Measurements from ENCODE around the gene MCAT.
"Not testable (repeated sequence)": the region's sequence is repeated elsewhere in the genome, so short reads cannot be mapped to it uniquely, and the experiment has no call there.

The MCAT gene

DNA sequence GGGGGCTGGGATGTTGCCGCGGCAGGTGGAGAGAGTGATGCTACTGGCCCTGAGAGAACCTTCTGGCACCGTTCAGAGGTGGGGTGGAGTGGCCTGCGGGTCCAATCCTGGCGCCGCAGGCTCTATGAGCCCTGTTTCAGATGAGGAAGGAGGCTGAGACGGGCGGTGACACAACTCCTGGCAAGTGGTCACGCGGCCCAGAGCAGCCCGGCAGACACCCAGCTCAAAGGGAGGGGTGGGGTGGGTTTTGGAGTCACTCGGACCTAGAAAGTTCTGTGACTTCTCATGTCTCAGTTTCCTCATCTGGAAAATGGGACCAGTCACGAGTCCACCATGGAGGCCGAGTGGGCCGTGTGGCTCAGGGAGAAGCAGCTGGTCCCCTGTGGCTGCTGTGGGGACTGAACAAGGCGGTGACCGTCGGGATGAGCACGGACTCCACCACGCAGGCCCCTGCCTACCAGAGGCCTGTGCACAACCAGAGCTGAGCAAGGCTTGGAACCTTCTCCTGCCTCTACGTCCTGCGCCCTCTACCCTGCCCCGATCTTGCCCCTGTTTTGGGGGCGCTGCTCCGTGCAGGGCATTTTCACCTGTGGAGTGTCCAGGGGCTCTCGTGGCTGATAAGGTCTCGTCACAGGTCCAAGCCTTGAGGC is 11.8 kb upstream of the MCAT start:
- no peak for DNase-seq (ENCODE audit: low read depth in 2 of 2, low spot score in 1 of 2)

DNA sequence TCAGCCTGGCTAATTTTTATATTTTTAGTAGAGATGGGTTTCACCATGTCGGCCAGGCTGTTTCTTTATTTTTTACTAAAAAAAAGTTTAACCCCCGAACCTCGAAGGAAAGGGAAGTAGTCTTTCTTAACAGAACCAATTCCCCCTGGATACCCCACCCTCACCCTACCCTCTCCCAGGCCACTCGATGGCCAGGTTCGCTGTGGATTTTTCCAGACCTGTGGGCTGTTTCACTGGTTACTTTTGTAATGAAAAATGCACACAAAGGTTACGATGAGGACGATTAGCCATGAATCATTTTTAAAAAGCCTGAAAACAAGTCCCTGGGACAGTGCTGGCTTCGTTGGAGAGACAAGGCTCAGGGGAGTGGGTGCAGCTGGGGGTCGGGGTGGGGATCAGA is 10.7 kb upstream of the MCAT start:
- no peak for DNase-seq (ENCODE audit: low read depth in 2 of 2, low spot score in 1 of 2)

DNA sequence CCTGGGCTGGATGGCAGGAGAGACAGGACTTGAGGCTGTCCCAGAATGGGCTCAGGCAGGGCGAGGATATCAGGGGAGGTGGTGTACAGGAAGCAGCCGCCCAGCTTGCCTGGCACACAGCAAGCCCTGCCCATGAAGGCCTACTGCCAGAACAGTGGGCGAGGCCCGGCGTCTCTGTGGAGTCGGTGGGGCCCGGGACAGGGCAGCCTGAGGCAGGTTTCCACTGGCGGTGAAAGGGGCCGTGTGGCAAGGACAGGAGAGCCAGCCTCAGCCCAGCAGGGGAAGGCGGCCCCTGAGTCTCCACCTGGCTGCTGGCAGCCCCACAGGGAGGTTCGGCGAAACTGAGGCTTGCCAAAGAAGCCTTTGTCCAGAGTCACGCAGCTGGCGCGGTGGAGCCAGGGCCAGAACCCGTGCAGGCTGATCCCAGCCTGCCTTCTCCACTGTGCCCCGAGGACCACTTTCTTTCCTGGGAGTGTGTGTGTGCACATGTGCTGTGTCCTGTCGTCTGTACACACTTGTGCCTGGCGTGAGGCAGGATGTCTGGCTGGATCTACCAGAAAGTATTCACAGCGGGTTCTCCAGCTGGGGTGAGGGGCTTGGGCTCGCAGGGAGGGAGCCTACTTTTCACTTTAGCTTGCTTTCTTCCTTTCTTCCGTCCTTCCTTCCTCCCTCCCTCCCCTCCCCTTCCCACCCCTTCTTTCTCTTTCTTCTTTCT is 9.3 kb upstream of the MCAT start:
- peak; percentile 21 to 22 for DNase-seq (ENCODE audit: low read depth in 2 of 2, low spot score in 1 of 2)

DNA sequence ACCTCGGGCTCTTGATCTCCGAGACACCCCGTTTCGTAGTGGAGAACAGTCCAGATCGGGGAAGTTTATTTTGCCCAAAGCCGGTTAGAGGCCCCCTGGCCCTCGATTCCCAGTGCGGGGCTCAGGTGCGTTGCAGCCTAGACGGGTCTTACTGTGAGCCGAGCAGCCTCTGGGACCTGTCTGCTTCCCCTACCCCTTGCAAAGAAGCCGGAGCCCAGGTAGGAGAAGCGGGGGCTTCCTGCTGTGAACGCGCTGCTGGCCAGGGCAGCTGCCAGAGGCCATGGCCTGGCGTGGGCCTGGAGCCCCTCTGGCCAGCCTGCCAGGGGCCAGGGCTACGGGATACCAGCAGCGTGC is 8.8 kb upstream of the MCAT start:
- DNase-seq (ENCODE audit: low read depth in 2 of 2, low spot score in 1 of 2): no peak

DNA sequence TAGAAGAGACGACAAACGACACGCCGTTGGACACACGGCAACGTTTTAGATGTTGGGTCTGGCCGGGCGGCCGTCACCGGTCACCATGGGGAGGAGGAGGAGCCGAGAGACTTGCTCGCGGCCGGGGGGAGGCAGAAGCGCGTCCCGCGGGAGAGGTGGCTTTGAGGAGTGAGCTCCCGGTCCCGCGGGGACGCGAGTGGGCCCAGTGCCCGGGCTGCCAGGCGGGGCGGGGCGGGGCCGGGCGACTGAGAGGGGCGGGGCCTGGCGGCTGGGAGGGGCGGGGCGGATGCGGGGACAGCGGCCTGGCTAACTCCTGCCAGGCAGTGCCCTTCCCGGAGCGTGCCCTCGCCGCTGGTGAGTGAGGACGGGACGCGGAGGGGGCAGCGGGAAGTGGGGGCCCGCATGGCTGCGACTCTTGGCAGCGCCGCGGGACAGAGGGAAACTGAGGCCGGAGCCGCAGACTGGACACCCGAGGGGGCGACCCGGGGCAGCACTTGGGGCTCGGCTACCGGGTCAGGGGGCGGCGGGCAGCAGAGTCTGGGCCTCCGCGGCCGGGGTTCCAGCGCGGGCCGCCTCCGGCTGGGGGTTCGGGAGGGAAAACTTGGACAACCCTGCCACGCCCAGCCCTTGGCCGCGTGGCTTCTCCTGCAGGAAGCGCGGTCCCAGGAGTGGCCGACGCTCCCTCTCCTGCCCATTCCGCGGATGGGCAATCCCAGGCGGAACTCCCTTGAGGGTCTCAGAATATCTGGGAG is 8.2 kb upstream of the MCAT start, which contains the start of gene TSPO:
Gene TSPO (plus strand): TSS at position 309 of the 752 bp plus-strand sequence. CDS start 7,680 bp downstream, outside the sequence.
- DNase-seq (ENCODE audit: low read depth in 2 of 2, low spot score in 1 of 2): peak; percentile 22 to 28

DNA sequence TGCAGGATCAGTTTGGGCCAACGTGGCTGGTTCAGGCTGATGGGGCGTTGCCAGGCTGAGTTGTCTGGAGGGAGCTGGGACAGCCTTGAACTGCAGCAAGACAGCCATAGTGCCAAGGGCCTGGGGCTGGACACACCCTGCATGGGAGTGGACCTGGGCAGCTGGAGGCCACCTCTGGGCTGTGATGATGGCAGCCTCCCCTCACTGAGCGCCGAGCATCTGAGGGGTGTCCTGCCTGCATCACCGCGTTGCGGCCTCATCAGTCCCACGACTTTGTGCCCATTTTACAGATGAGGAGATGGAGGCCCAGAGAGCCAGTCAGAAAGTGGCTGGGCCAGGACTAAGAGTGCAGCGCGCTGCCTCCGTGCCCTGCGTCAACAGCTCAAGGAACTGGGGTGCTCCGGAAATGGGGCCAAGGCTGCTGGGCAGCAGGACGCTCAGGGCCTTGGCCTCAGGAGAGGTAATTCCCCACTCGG is 7.6 kb upstream of the MCAT start:
- DNase-seq (ENCODE audit: low read depth in 2 of 2, low spot score in 1 of 2): no peak

DNA sequence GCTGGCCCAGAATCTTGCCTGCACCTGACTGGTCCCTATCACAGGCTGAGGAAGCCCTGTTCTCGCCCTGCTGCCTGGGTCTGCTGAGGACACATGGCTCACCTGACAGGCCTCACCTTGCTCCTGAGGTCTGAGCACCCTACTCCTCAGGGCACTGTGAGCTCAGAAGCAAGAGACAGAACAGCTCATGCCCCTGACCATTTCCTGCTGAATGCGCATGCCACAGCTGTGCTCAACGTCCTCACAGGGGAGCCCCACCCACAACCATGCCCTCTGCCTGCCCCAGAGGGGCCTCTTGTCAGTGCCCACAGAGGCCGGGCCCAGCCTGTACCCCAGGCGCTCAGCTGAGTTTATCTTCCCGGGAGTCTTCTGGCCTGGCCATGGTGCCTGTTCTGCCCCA is 5.4 kb upstream of the MCAT start:
- no peak for DNase-seq (ENCODE audit: low read depth in 2 of 2, low spot score in 1 of 2)

DNA sequence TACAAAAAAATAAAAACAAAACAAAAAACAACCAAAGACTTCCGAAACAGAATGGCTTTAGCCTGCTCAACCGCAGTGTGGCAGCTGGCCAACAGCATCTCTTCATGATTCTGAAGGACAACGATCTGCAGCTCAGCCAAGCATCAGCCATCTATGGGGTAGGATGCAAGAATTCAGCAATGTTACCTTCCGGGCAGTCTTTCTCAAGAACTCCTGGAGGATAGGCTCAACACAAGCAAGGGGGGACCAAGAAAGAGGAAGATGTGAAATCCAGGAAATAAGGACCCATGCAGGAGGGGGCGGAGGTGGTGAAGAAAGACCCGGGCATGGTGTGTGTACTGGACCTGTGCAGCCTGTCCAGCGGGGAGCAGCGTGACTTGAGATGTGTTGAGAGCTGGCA is 4.6 kb upstream of the MCAT start:
- DNase-seq (ENCODE audit: low read depth in 2 of 2, low spot score in 1 of 2): no peak

DNA sequence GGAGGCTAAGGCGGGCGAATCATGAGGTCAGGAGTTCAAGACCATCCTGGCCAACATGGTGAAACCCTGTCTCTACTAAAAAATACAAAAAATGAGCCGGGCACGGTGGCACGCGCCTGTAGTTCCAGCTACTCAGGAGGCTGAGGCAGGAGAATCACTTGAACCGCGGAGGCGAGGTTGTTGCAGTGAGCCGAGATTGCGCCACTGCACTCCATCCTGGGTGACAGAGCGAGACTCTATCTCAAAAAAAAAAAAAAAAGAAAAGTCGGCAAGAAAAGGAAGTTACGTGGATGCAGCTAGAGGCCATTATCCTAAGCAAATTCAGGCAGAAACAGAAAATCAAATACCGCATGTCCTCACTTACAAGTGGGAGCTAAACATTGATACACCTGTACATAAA is 3.1 kb upstream of the MCAT start:
- not testable (repeated sequence) for DNase-seq (ENCODE audit: low read depth in 2 of 2, low spot score in 1 of 2)

DNA sequence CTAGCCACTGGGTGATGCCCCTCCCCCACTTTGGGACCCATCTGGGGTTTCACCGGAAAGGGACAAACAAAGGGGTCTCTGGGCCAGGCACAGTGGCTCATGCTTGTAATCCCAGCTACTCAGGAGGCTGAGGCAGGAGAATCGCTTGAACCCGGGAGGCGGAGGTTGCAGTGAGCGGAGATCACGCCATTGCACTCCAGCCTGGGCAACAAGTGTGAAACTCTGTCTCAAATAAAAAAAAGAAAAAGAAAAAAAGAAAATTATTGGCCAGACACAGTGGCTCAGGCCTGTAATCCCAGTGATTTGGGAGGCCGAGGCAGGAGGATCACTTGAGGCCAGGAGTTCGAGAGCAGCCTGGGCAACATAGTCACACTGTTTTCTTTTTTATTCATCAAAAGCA is 2.2 kb upstream of the MCAT start:
- DNase-seq (ENCODE audit: low read depth in 2 of 2, low spot score in 1 of 2): not testable (repeated sequence)

DNA sequence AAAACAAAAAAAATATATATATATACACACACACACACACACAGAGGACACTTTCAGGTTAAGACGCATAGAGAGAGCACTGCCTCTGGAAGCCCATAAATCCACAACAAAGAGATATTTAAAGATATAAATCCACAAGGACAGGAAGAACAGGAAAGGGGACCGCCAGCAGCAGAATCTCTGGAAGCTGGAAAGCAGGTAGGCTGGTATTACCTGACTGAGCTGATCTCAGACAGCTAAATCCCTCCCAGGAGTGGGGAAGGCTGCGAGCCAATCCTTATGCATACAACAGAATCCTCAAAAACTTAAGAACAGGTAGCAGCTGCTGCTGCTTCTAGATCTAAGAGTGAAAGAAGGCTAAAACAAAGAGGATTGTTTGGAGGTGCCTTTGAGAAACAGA is 1.8 kb upstream of the MCAT start:
- no peak for DNase-seq (ENCODE audit: low read depth in 2 of 2, low spot score in 1 of 2)

DNA sequence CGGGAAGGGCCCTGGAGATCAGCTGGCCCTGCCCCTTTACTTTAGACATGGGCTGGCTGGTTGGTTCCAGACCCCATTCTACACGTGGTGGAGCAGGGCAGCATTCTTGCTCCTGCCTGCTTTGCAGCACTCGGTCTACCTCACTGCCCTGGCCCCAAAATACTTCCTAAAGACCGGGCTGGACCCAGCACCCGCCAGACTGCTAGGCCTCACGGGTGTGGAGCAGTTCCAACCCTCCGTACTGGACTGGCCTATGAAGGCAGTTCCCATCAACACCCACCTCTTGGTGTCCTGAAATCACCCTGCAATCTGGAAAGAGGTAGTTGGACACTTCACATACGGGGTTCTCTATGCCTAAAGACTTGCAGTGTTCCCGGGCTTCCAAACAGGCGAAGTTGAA is 6.4 kb downstream of the MCAT start:
- DNase-seq (ENCODE audit: low read depth in 2 of 2, low spot score in 1 of 2): no peak

DNA sequence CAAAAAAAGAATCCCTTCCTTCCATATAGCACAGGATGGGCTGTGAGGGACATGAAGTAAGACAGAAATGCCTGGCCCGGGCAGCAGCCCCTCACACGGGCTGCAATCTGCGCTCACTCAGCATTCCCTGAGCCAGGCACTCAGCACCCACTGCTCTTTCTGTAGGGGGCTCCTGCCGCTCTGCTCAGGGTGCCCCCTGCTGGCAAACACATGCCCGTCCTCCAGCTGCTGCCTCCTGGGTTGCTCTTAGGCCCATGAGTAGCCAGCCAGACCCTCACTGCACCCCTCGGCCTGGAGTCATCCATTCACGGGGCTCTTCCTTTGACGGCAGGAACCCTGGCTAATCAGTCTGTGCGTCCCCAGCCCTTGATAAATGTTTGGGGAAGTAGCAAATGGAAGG is 6.9 kb downstream of the MCAT start:
- no peak for DNase-seq (ENCODE audit: low read depth in 2 of 2, low spot score in 1 of 2)

DNA sequence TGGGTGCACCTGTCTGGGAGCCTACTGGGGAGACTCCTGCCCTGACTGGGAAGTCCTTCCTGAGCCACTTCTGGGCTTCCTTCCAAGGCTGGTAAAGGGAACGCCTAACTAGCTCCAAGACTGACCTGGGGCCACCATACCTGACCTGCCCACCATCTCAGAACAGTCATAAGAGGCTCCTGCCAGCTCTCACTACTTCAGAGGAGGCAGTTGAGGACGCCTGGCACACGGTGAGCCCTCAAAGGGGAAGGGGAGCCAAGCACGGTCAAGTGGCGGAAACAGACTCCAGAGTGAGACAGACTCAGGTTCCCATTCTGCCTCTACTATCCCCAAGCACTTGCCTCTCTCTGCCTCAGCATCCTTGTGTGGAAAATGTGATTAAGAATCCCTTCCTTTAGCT is 7.6 kb downstream of the MCAT start:
- no peak for DNase-seq (ENCODE audit: low read depth in 2 of 2, low spot score in 1 of 2)

DNA sequence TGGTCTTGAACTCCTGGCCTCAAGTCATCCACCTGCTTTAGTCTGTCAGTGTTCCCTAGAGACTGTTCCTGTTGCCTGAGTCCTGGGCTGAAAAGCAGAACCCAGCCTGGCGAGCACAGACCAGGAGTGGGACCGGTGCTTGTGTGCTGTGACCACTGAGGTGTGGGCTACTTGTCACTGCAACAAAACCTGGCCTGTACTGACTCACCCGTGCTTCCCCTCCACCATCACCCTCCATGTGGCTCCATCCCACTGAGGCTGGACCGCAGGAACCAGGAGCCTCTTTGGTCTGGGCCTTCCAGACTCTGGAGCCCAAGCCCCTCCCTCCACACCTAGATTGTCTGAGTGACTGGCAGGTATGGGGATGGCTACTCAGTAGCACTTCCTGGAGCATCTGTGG is 8.6 kb downstream of the MCAT start:
- DNase-seq (ENCODE audit: low read depth in 2 of 2, low spot score in 1 of 2): no peak

DNA sequence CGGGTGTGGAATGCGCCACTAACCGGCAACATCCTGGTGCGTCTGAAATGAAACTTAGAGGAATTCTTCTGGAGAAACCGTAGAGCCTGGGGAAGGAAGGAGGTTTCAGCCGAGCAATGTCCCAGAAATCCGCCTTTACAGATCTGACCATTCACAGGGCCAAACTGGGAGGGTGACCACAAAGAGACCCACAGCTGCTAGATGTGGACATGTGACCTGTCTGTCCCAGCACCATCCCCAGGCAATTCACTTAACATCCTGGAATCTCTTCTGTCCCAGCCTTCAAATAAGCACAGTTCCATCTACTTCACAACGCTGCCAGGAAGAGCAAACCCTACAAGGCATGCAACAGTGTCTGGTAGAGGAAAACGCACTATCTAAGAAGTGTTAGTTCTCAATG is 9.8 kb downstream of the MCAT start:
- no peak for DNase-seq (ENCODE audit: low read depth in 2 of 2, low spot score in 1 of 2)

DNA sequence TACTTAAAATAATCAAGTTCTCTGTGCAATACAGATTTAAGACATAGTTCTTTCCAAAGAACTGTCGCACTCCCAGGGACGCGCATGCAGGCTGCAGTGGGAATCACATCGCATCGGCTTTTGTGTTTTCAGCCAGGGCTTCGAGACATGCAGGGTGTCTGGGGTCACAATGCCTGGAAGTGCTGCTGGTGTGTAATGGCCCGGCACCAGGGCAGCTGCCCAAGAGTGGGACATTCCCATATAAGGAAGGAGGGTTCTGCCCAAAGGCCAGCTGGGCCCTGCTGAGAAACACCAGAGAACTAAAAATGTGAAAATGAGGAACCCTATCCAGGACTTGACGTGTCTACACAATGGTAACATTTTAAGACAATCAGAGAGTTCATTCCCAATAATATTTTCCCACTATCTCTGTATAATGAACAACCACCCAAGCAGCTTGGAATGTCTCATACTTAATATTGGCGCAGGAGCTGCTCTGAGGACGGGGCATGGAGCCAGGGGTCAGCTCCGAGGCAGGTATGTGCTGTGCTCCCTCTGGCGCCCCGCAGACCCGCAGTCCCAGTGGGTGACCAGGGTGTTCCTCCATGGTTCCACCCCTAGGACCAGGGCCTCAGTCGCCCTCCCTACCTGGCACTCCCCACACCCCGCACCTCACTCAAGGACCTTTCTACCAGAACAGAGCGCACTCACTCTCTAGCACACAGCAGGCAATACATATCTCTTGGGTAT is 11.3 kb downstream of the MCAT start:
- no peak for DNase-seq (ENCODE audit: low read depth in 2 of 2, low spot score in 1 of 2)

DNA sequence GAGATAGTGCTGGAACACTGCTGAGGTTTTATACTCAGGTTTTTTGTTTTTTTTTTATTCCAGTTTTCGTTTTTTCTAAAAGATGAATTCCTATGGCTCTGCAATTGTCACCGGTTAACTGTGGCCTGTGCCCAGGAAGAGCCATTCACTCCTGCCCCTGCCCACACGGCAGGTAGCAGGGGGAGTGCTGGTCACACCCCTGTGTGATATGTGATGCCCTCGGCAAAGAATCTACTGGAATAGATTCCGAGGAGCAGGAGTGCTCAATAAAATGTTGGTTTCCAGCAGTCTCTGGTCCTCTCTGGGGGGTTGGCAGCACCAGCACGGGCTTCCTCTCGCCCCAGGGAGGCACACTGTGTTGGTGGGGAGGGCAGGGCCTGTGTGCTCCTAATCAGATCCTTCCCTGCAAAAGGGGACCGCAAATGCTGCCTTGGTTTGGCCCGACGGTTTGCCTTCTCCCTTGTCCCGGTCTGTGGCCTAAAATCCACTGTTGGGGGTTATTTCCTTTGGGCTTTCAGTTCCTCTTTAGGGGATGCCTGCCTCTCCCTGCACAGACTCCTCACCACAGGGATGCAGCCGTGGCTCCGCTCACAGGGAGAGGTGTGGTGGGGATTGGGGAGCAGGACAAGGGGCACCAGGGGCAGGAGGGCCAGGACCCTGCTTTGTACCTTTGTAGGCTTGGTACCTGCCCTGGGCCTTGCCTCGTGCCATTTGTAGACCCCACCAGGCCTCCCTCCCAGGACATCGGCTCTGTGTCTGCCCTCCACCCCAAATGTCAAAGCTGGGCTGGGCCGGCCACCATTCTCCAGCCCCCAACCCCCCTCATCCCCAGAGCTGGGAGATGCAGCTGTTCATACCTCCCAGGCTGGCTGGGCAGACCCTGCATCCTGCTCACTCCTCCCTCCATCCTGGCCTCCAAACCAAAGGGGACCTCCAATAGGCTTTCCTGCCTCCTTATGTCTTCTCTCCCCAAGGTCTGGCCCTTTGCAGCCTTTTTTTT is 13.5 kb downstream of the MCAT start:
- DNase-seq (ENCODE audit: low read depth in 2 of 2, low spot score in 1 of 2): no peak

DNA sequence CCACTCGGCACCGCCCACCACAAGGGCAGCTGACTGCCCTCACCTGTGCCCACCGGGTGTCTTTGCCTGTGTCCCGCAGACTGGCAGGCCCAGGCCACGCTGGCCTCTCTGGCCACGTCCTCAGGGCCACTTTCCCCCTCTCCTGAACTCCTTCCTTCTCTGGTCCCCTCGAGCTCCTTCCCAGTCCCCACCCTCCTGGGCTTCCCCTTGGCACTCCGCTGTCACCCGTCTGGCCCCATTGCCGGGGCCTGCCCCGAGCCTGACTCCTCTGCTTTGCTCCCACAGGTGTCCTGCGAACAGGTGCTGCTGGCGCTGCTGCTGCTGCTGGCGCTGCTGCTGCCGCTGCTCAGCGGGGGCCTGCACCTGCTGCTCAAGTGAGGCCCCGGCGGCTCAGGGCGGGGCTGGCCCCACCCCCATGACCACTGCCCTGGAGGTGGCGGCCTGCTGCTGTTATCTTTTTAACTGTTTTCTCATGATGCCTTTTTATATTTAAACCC is 14.2 kb downstream of the MCAT start:
- no peak for DNase-seq (ENCODE audit: low read depth in 2 of 2, low spot score in 1 of 2)

DNA sequence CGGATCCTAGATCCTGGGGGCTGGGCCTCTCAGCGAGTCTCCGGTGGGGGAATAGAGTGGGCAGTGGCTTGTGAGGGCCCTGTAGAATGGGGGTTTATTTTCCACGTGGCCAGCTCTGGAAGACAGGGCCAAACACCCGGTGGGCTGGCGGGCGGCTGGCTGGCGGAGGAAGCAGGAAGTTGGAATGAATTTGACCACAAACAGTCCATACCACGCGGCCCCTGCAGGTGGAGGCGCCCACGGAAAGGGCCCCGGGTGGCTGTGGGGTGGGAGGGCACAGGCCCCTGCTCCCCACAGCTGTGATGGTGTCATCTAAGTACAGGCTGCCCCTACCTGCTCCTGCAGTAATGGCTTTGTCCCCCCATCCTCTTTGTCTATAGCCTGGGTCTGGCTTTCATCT is 15.1 kb downstream of the MCAT start:
- no peak for DNase-seq (ENCODE audit: low read depth in 2 of 2, low spot score in 1 of 2)
